ENCODE measurements around the gene PTBP1.

DNA sequence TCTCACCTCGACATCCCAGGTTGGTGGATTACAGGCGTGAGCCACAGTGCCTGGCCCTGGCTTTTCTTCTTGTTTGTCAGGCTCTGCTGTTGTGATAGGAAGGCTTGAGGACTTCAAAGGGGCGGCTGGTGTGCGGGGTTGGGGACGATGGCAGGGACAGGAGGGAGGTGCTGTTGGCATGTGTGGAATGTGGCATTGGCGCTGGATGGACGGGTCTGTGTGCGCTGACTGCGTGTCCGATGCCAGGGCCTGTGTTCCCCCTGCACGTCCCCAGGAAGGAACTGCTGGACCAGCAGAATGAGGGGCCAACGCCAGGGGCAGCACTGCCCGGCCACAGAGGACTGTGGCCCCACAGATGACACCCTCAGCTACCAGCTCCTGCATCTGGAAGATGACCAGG lies 12.7 kb upstream of the PTBP1 start:
- no peak for TF ChIP-seq ZNF274 (IDR thresholded peaks at IDR 0.05; ENCODE audit: borderline replicate concordance, low read depth, low read length)
- no peak for TF ChIP-seq MXI1 (IDR thresholded peaks at IDR 0.05; ENCODE audit: low read depth, low read length)
- TF ChIP-seq POLR2A (conservative IDR thresholded peaks at IDR 0.05), result no peak
- no peak for TF ChIP-seq ZNF561 (CRISPR knock-in tag; conservative IDR thresholded peaks at IDR 0.05)
- TF ChIP-seq SIX5 (IDR thresholded peaks at IDR 0.05; ENCODE audit: borderline replicate concordance in 1 of 2, insufficient read depth in 1 of 2, low read depth in 1 of 2, low read length in 2 of 2), result no peak

Measured in K562 (cell line).